H9 (cell line): ENCODE measurements around the gene DDX4. TPM values are rescaled to one million over a fixed set of nuclear protein-coding genes. Genes with fewer than 3 reads are reported as not detected.

Experiments
- DNase-seq: peaks from one replicate; pipeline ENCODE4 v3.0.0-alpha.2; 2017
- H2AFZ ChIP-seq: one replicate; pipeline ENCODE4 v1.6.1; 2013; ENCODE audit warnings: mild to moderate bottlenecking, low read length, control low read depth, moderate library complexity
- H2AK5ac ChIP-seq: 2 replicates; pipeline ENCODE4 v1.6.1; 2013; ENCODE audit warnings: low read length, control low read depth, mixed read lengths; ENCODE audit not compliant: insufficient read length
- H2BK120ac ChIP-seq: one replicate; pipeline ENCODE4 v1.6.1; 2013; ENCODE audit warnings: low read depth, mild to moderate bottlenecking, low read length, control low read depth, inconsistent platforms; ENCODE audit not compliant: poor library complexity, severe bottlenecking
- H2BK12ac ChIP-seq: 2 replicates; pipeline ENCODE4 v1.6.1; 2013; ENCODE audit warnings: low read length, control low read depth, mixed read lengths, low read depth; ENCODE audit not compliant: insufficient read length
- H2BK15ac ChIP-seq: 2 replicates; pipeline ENCODE4 v1.6.1; 2013; ENCODE audit warnings: low read depth, low read length, control low read depth
- H2BK20ac ChIP-seq: one replicate; pipeline ENCODE4 v1.6.1; 2013; ENCODE audit warnings: low read depth, mild to moderate bottlenecking, low read length, control low read depth, inconsistent platforms; ENCODE audit not compliant: poor library complexity, severe bottlenecking
- H2BK5ac ChIP-seq: 2 replicates; pipeline ENCODE4 v1.6.1; 2013; ENCODE audit warnings: low read length, control low read depth, mixed read lengths; ENCODE audit not compliant: insufficient read length
- H3K14ac ChIP-seq: 2 replicates; pipeline ENCODE4 v1.6.1; 2013; ENCODE audit warnings: low read length, control low read depth; ENCODE audit not compliant: insufficient read depth
- H3K18ac ChIP-seq: 2 replicates; pipeline ENCODE4 v1.6.1; 2013; ENCODE audit warnings: low read depth, mild to moderate bottlenecking, mixed read lengths, low read length, control low read depth; ENCODE audit not compliant: insufficient read length
- H3K23ac ChIP-seq: 2 replicates; pipeline ENCODE4 v1.6.1; 2013; ENCODE audit warnings: low read length, control low read depth, mixed read lengths, low read depth; ENCODE audit not compliant: insufficient read length
- H3K23me2 ChIP-seq: 2 replicates; pipeline ENCODE4 v1.6.1; 2013; ENCODE audit warnings: low read depth, mild to moderate bottlenecking, mixed read lengths, low read length, control low read depth; ENCODE audit not compliant: insufficient read length, poor library complexity, severe bottlenecking
- H3K27ac ChIP-seq: 2 replicates; pipeline ENCODE4 v1.5.1; 2013; ENCODE audit warnings: low read length, control low read depth, mixed read lengths, low read depth; ENCODE audit not compliant: insufficient read length
- H3K27me3 ChIP-seq: 2 replicates; pipeline ENCODE4 v1.6.1; 2013; ENCODE audit warnings: low read length, control low read depth, inconsistent platforms; ENCODE audit not compliant: insufficient read depth
- H3K4ac ChIP-seq: 2 replicates; pipeline ENCODE4 v1.6.1; 2013; ENCODE audit warnings: low read depth, mild to moderate bottlenecking, control low read depth, inconsistent platforms, low read length, moderate library complexity
- H3K4me1 ChIP-seq: 2 replicates; pipeline ENCODE4 v1.6.1; 2013; ENCODE audit warnings: low read length, control low read depth, inconsistent platforms; ENCODE audit not compliant: insufficient read depth
- H3K4me2 ChIP-seq: 2 replicates; pipeline ENCODE4 v1.6.1; 2013; ENCODE audit warnings: low read length, control low read depth, mixed read lengths; ENCODE audit not compliant: insufficient read length, insufficient read depth
- H3K56ac ChIP-seq: 2 replicates; pipeline ENCODE4 v1.6.1; 2013; ENCODE audit warnings: low read depth, mild to moderate bottlenecking, mixed read lengths, low read length, control low read depth; ENCODE audit not compliant: insufficient read length
- H3K79me1 ChIP-seq: 2 replicates; pipeline ENCODE4 v1.6.1; 2013; ENCODE audit warnings: low read depth, mild to moderate bottlenecking, moderate library complexity, low read length, control low read depth, inconsistent platforms; ENCODE audit not compliant: insufficient read depth, poor library complexity, severe bottlenecking
- H3K79me2 ChIP-seq: 2 replicates; pipeline ENCODE4 v1.6.1; 2013; ENCODE audit warnings: low read length, control low read depth, inconsistent platforms; ENCODE audit not compliant: insufficient read depth
- H3K9ac ChIP-seq: 2 replicates; pipeline ENCODE4 v1.6.1; 2013; ENCODE audit warnings: low read length, control low read depth, mixed read lengths; ENCODE audit not compliant: insufficient read length; ENCODE audit errors: extremely low read depth
- H3K9me3 ChIP-seq: one replicate; pipeline ENCODE4 v1.6.1; 2013; ENCODE audit warnings: low read depth, low read length, inconsistent platforms; ENCODE audit not compliant: control insufficient read depth
- H3T11ph ChIP-seq: one replicate; pipeline ENCODE4 v1.6.1; 2013; ENCODE audit warnings: mild to moderate bottlenecking, low read length, control low read depth, inconsistent platforms
- H4K20me1 ChIP-seq: one replicate; pipeline ENCODE4 v1.6.1; 2013; ENCODE audit not compliant: control insufficient read depth, insufficient read length, insufficient read depth
- H4K5ac ChIP-seq: 2 replicates; pipeline ENCODE4 v1.6.1; 2013; ENCODE audit warnings: low read depth, mild to moderate bottlenecking, mixed read lengths, low read length, control low read depth; ENCODE audit not compliant: insufficient read length
- H4K8ac ChIP-seq: replicated peaks from 2 replicates; pipeline ENCODE4 v1.6.1; 2013; ENCODE audit warnings: low read length, control low read depth, mixed read lengths, low read depth; ENCODE audit not compliant: insufficient read length
- H4K91ac ChIP-seq: 2 replicates; pipeline ENCODE4 v1.6.1; 2013; ENCODE audit warnings: low read depth, mild to moderate bottlenecking, moderate library complexity, mixed read lengths, low read length, control low read depth; ENCODE audit not compliant: insufficient read length
- H3K27ac Mint-ChIP-seq, 3 experiments: 2 replicates in 2 of 3; 3 replicates in 1 of 3; pipeline ENCODE4 v1.8.0; 2020 to 2021; ENCODE audit warnings: mixed read lengths in 3 of 3, mild to moderate bottlenecking in 1 of 3, moderate library complexity in 1 of 3
- H3K27me3 Mint-ChIP-seq: 2 replicates; pipeline ENCODE4 v1.8.0; 2021; ENCODE audit warnings: low read depth, mild to moderate bottlenecking, moderate library complexity, mixed read lengths
- H3K36me3 Mint-ChIP-seq, 3 experiments: 2 replicates in 2 of 3; 3 replicates in 1 of 3; pipeline ENCODE4 v1.8.0; 2020 to 2021; ENCODE audit warnings: low read depth in 3 of 3, mixed read lengths in 3 of 3; ENCODE audit not compliant: insufficient read depth in 1 of 3
- H3K4me1 Mint-ChIP-seq, 2 experiments: 2 replicates each; pipeline ENCODE4 v1.8.0; 2020; ENCODE audit warnings: mixed read lengths in 2 of 2
- H3K4me3 Mint-ChIP-seq, 2 experiments: 2 replicates in 1 of 2; 3 replicates in 1 of 2; pipeline ENCODE4 v1.8.0; 2020 to 2021; ENCODE audit warnings: mild to moderate bottlenecking in 2 of 2, mixed read lengths in 2 of 2, moderate library complexity in 1 of 2
- H3K9me3 Mint-ChIP-seq, 2 experiments: 2 replicates in 1 of 2; 3 replicates in 1 of 2; pipeline ENCODE4 v1.8.0; 2020; ENCODE audit warnings: mild to moderate bottlenecking in 2 of 2, mixed read lengths in 2 of 2, moderate library complexity in 1 of 2
- WGBS: extraction: QIAGEN DNeasy Blood & Tissue Kit; methylation state at CpG from one replicate; pipeline ENCODE4 v1.1.7; 2013; ENCODE audit warnings: missing lambda C conversion rate, low lambda C conversion rate, mixed read lengths; ENCODE audit not compliant: insufficient read length; ENCODE audit errors: extremely low coverage; 5-methylcytosine and 5-hydroxymethylcytosine counted together
- total RNA-seq: library from RNA; stranded (reverse); gene quantifications from 2 replicates; pipeline ENCODE4 v1.2.1, GENCODE V29; 2021
- TF ChIP-seq, protein P1 (sequence below): fragments of 200-600 bp; sonication (generic); conservative IDR thresholded peaks from 3 replicates; pipeline ENCODE4 v1.8.0; 2021; ENCODE audit warnings: antibody characterized with exemption, mild to moderate bottlenecking

DDX4 gene
- total RNA-seq, 1 experiment from 2014 or later = not detected

GRCh38 chr5:55714749-55715148 is 23.1 kb upstream of the DDX4 start:
- H3K18ac ChIP-seq = no peak overlapping the region
- H3K79me1 ChIP-seq = no peaks in the 10 kb centered on the region
- H3K27ac ChIP-seq = no peak overlapping the region
- no peaks in the 10 kb centered on the region for H3K9me3 ChIP-seq
- peaks cover 11 to 42% (median 26%) of the 10 kb centered on the region in 3 experiments; a peak in 6 of 7 replicates for H3K36me3 Mint-ChIP-seq
- no peak overlapping the region; a peak in 1 of 7 replicates for H3K27ac Mint-ChIP-seq
- no peak overlapping the region for H2BK120ac ChIP-seq
- no peak overlapping the region for H2BK20ac ChIP-seq
- no CpG with 5 or more reads among the region's 6 CpGs for WGBS
- peaks cover 32 to 33% of the 10 kb centered on the region in 2 experiments for H3K9me3 Mint-ChIP-seq
- H3K9ac ChIP-seq = no peak overlapping the region
- H3K56ac ChIP-seq = no peak overlapping the region
- no peaks in the 10 kb centered on the region; the same call in 1 of the 2 replicates for H3K27me3 Mint-ChIP-seq
- peaks cover 12% of the 10 kb centered on the region for H3K23me2 ChIP-seq
- no peak overlapping the region for H4K8ac ChIP-seq
- H2BK5ac ChIP-seq = no peak overlapping the region
- no peak for DNase-seq
- peaks cover 3% of the 10 kb centered on the region; the same call in 1 of the 2 replicates for H3K4me1 ChIP-seq
- H3K27me3 ChIP-seq = no peaks in the 10 kb centered on the region
- no peak overlapping the region for H3T11ph ChIP-seq
- H2BK15ac ChIP-seq = no peak overlapping the region
- H3K14ac ChIP-seq = no peak overlapping the region
- peaks cover 12 to 16% of the 10 kb centered on the region in 2 experiments for H3K4me1 Mint-ChIP-seq
- no peak overlapping the region for H3K4me2 ChIP-seq
- no peak overlapping the region for H2BK12ac ChIP-seq
- H3K23ac ChIP-seq = no peak overlapping the region
- H3K4ac ChIP-seq = no peak overlapping the region
- no peak overlapping the region for H4K5ac ChIP-seq
- 0 out of 2 replicates have a peak, but pooled peaks cover 6% of the 10 kb centered on the region for H3K79me2 ChIP-seq
- H4K20me1 ChIP-seq = no peaks in the 10 kb centered on the region
- no peak overlapping the region for H2AFZ ChIP-seq
- no peak overlapping the region for H3K4me3 Mint-ChIP-seq
- no peak overlapping the region for H2AK5ac ChIP-seq
- no peak overlapping the region for H4K91ac ChIP-seq
- TF ChIP-seq, protein P1, sequence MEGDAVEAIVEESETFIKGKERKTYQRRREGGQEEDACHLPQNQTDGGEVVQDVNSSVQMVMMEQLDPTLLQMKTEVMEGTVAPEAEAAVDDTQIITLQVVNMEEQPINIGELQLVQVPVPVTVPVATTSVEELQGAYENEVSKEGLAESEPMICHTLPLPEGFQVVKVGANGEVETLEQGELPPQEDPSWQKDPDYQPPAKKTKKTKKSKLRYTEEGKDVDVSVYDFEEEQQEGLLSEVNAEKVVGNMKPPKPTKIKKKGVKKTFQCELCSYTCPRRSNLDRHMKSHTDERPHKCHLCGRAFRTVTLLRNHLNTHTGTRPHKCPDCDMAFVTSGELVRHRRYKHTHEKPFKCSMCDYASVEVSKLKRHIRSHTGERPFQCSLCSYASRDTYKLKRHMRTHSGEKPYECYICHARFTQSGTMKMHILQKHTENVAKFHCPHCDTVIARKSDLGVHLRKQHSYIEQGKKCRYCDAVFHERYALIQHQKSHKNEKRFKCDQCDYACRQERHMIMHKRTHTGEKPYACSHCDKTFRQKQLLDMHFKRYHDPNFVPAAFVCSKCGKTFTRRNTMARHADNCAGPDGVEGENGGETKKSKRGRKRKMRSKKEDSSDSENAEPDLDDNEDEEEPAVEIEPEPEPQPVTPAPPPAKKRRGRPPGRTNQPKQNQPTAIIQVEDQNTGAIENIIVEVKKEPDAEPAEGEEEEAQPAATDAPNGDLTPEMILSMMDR = no peak
